Hematopoietic multipotent progenitor cell treated with erythropoietin and hydrocortisone succinate and interleukin-3 and kit ligand, for 15 days (in vitro differentiated cells): ENCODE data around the gene SYNC.
"Not testable (repeated sequence)": the region's sequence is repeated elsewhere in the genome, so short reads cannot be mapped to it uniquely, and the experiment has no call there.

Experiments used
- DNase-seq: peaks from one replicate; pipeline ENCODE4 v3.0.0-alpha.2; 2015; ENCODE audit warnings: low spot score

SYNC gene

GRCh38 chr1:32693455-32694174, 9.0 kb downstream of the SYNC start:
- DNase-seq, result no peak

GRCh38 chr1:32686387-32686786, 16.2 kb downstream of the SYNC start:
- no peak for DNase-seq

- no peak for DNase-seq
These were observed 17.1 kb downstream of the SYNC start for GRCh38 chr1:32685498-32685897.

GRCh38 chr1:32684167-32684811, 18.3 kb downstream of the SYNC start:
- no peak for DNase-seq

- no peak for DNase-seq
These were observed 19.2 kb downstream of the SYNC start for GRCh38 chr1:32683397-32683796.

- no peak for DNase-seq
These were observed 20.6 kb downstream of the SYNC start for GRCh38 chr1:32681999-32682398.

- DNase-seq, result no peak
These were observed 21.1 kb downstream of the SYNC start for GRCh38 chr1:32681509-32681908.

GRCh38 chr1:32680642-32681041, 21.9 kb downstream of the SYNC start:
- no peak for DNase-seq

GRCh38 chr1:32679993-32680392, 22.6 kb downstream of the SYNC start:
- not testable (repeated sequence) for DNase-seq

- DNase-seq, result no peak
These were observed 25.6 kb downstream of the SYNC start for GRCh38 chr1:32676945-32677344.

GRCh38 chr1:32668716-32669115, 33.9 kb downstream of the SYNC start:
- DNase-seq, result not testable (repeated sequence)

- no peak for DNase-seq
These were observed 35.5 kb downstream of the SYNC start for GRCh38 chr1:32666901-32667566.

- DNase-seq, result no peak
These were observed 36.7 kb downstream of the SYNC start for GRCh38 chr1:32665915-32666314.

GRCh38 chr1:32659581-32659980, 43.0 kb downstream of the SYNC start:
- DNase-seq, result no peak

- DNase-seq, result no peak
These were observed 50.2 kb downstream of the SYNC start for GRCh38 chr1:32652244-32652962.

- no peak for DNase-seq
These were observed 51.0 kb downstream of the SYNC start for GRCh38 chr1:32651461-32652073.

GRCh38 chr1:32650752-32651460, 51.7 kb downstream of the SYNC start, which contains the start of gene RBBP4:
TSS of gene RBBP4 (plus strand) at chr1:32651208. CDS start at chr1:32651307, 99 bp downstream.
- peak; percentile 97 for DNase-seq

- peak; percentile 95 for DNase-seq
These were observed 52.3 kb downstream of the SYNC start, which contains the start of gene ZBTB8OS for GRCh38 chr1:32650248-32650751. TSS of gene ZBTB8OS (minus strand) at chr1:32650550. CDS start at chr1:32650529, 21 bp downstream.

GRCh38 chr1:32647308-32648134, 55.0 kb downstream of the SYNC start:
- DNase-seq, result no peak

- DNase-seq, result no peak
These were observed 58.1 kb downstream of the SYNC start for GRCh38 chr1:32644426-32644825.
